HepG2 (cell line): ENCODE measurements around the gene DENND4A. TPM values are rescaled to one million over a fixed set of nuclear protein-coding genes. Genes with fewer than 3 reads are reported as not detected.
A peak's percentile ranks its signal among the peaks of the same experiment; 100 is the strongest.

Source experiments
- ATAC-seq: fragments of 200-7000 bp; cut with Tn5 transposase; 3 replicates; pipeline ENCODE4 v1.9.1; 2020; ENCODE audit warnings: mild to moderate bottlenecking, moderate library complexity
- BruUV-seq: library from RNA; stranded (reverse); fragments of 400-500 nt; replicated peaks from 2 replicates; lab custom pipeline; 2021; lab: Mats Ljungman, UMichigan
- CTCF ChIA-PET: fragments of 300-600 bp; formaldehyde crosslinking; extraction: SDS; loops from one replicate; lab custom pipeline; 2021; ENCODE audit warnings: low total read pairs, inconsistent platforms, low intra/inter-chr PET ratio; lab: Yijun Ruan, JAX
- POLR2A ChIA-PET: fragments of 350-600 bp; sonication (Branson Sonifier 250); formaldehyde crosslinking; loops from one replicate; lab custom pipeline; 2020; ENCODE audit warnings: antibody characterized with exemption, inconsistent platforms; lab: Yijun Ruan, JAX
- DNase-seq: peaks from one replicate; pipeline ENCODE4 v3.0.0-alpha.2; 2015; ENCODE audit warnings: low spot score
- FAIRE-seq: peaks from 3 replicates; lab custom pipeline; 2011; peaks lifted over from hg19 to GRCh38; lab: Jason Lieb, UNC
- H2AFZ ChIP-seq: one replicate; pipeline ENCODE4 v1.6.1; 2011; ENCODE audit warnings: low read length, inconsistent platforms
- H3K27ac ChIP-seq: fragments of 300-600 bp; 3 replicates; pipeline ENCODE4 v1.8.0; 2011; ENCODE audit warnings: mixed run types, mild to moderate bottlenecking, mixed read lengths, low read length, inconsistent platforms; ENCODE audit not compliant: insufficient read depth; ENCODE audit errors: extremely low read length
- H3K27me3 ChIP-seq, 2 experiments: fragments of 200-600 bp in 1 of 2; 2 replicates in 1 of 2; 3 replicates in 1 of 2; pipeline versions ENCODE4 v1.6.0 to v1.8.0; 2011; ENCODE audit warnings: low read length in 2 of 2, mild to moderate bottlenecking in 2 of 2, moderate library complexity in 2 of 2, inconsistent platforms in 1 of 2; ENCODE audit not compliant: insufficient read depth in 2 of 2, control insufficient read depth in 1 of 2
- H3K36me3 ChIP-seq, 2 experiments: fragments of 200-600 bp in 1 of 2; replicated peaks in 1 of 2; 2 replicates in 1 of 2; 3 replicates in 1 of 2; pipeline versions ENCODE4 v1.5.1 to v1.8.0; 2011; ENCODE audit warnings: low read length in 2 of 2, inconsistent platforms in 1 of 2; ENCODE audit not compliant: insufficient read depth in 2 of 2, control insufficient read depth in 1 of 2
- H3K4me1 ChIP-seq: 2 replicates; pipeline ENCODE4 v1.5.1; 2012; ENCODE audit warnings: low read length, inconsistent platforms; ENCODE audit not compliant: insufficient read depth
- H3K4me2 ChIP-seq: 2 replicates; pipeline ENCODE4 v1.6.0; 2011; ENCODE audit warnings: low read depth, low read length, inconsistent platforms
- H3K4me3 ChIP-seq, 3 experiments: fragments of 200-600 bp in 1 of 3; sonication (generic), shearing (Covaris generic) in 1 of 3; replicated peaks in 1 of 3; 2 replicates each; pipeline ENCODE4 v1.5.1; 2011 to 2016; ENCODE audit warnings: low read length in 3 of 3, inconsistent platforms in 2 of 3, low read depth in 2 of 3, mild to moderate bottlenecking in 2 of 3, control low read depth in 1 of 3, mixed read lengths in 1 of 3; ENCODE audit not compliant: insufficient read depth in 1 of 3
- H3K79me2 ChIP-seq: one replicate; pipeline ENCODE4 v1.6.1; 2011; ENCODE audit warnings: low read length, inconsistent platforms; ENCODE audit not compliant: insufficient read depth
- H3K9ac ChIP-seq: 2 replicates; pipeline ENCODE4 v1.6.0; 2011; ENCODE audit warnings: mild to moderate bottlenecking, low read depth, low read length, inconsistent platforms; ENCODE audit not compliant: insufficient read depth
- H3K9me3 ChIP-seq: 2 replicates; pipeline ENCODE4 v1.5.1; 2012; ENCODE audit warnings: mild to moderate bottlenecking, low read length
- H4K20me1 ChIP-seq: 2 replicates; pipeline ENCODE4 v1.6.0; 2011; ENCODE audit warnings: inconsistent platforms, mild to moderate bottlenecking, low read length, moderate library complexity; ENCODE audit not compliant: insufficient read depth
- ASH2L ChIP-seq: fragments of 300-600, 200-600 bp; sonication (generic); IDR thresholded peaks from 2 replicates; pipeline ENCODE4 v1.7.0; 2017; ENCODE audit warnings: low read depth, mild to moderate bottlenecking, moderate library complexity, mixed read lengths, low read length; ENCODE audit not compliant: insufficient read length
- ATF1 ChIP-seq: IDR thresholded peaks from 2 replicates; pipeline ENCODE4 v1.6.1; 2016; ENCODE audit warnings: mild to moderate bottlenecking, control low read depth
- CREM ChIP-seq, 2 experiments: sonication (generic) in 1 of 2; formaldehyde crosslinking in 1 of 2; IDR thresholded peaks; 2 replicates each; pipeline versions ENCODE4 v1.4.0 to v1.6.1; 2016 to 2020; ENCODE audit warnings: antibody characterized with exemption in 1 of 2, mild to moderate bottlenecking in 1 of 2, missing genetic modification reagents in 1 of 2
- ELF3 ChIP-seq: IDR thresholded peaks from 2 replicates; pipeline ENCODE4 v1.6.1; 2016; ENCODE audit warnings: missing genetic modification reagents, missing compliant biosample characterization
- ETV5 ChIP-seq: IDR thresholded peaks from 2 replicates; pipeline ENCODE4 v1.6.1; 2018; ENCODE audit warnings: missing biosample characterization, missing genetic modification reagents, inconsistent platforms, borderline replicate concordance
- FOSL1 ChIP-seq: sonication (generic); formaldehyde crosslinking; IDR thresholded peaks from 2 replicates; pipeline ENCODE4 v1.9.0; 2021; ENCODE audit warnings: missing genetic modification reagents, borderline replicate concordance
- KDM6A ChIP-seq: IDR thresholded peaks from 2 replicates; pipeline ENCODE4 v1.6.1; 2016; ENCODE audit warnings: low read depth
- MAFK ChIP-seq, 2 experiments: IDR thresholded peaks in 1 of 2; conservative IDR thresholded peaks in 1 of 2; 2 replicates each; pipeline ENCODE4 v1.6.1; 2011; ENCODE audit warnings: improper control_type of control experiment in 2 of 2, low read length in 2 of 2
- NCOR1 ChIP-seq: fragments of 200-600 bp; sonication (generic); IDR thresholded peaks from 2 replicates; pipeline ENCODE4 v1.7.0; 2017; ENCODE audit warnings: antibody characterized with exemption, low read length, borderline replicate concordance
- SALL1 ChIP-seq: sonication (generic); formaldehyde crosslinking; IDR thresholded peaks from 2 replicates; pipeline ENCODE4 v1.8.0; 2022; ENCODE audit warnings: mild to moderate bottlenecking, missing genetic modification reagents
- TCF7 ChIP-seq: sonication (generic); IDR thresholded peaks from 2 replicates; pipeline ENCODE4 v1.6.1; 2016; ENCODE audit warnings: antibody characterized with exemption, low read depth
- ZNF180 ChIP-seq: sonication (generic); formaldehyde crosslinking; IDR thresholded peaks from 2 replicates; pipeline ENCODE4 v1.4.0; 2020; ENCODE audit warnings: low read depth, missing genetic modification reagents, borderline replicate concordance
- ZNF3 ChIP-seq: IDR thresholded peaks from 2 replicates; pipeline ENCODE4 v1.7.0; 2017; ENCODE audit warnings: inconsistent platforms
- ZNF790 ChIP-seq: sonication (generic); formaldehyde crosslinking; IDR thresholded peaks from 2 replicates; pipeline ENCODE4 v1.8.0; 2022; ENCODE audit warnings: missing genetic modification reagents, mild to moderate bottlenecking, borderline replicate concordance
- WGBS: methylation state at CpG from one replicate; pipeline ENCODE4 v1.1.6; 2017; ENCODE audit warnings: low lambda C conversion rate; 5-methylcytosine and 5-hydroxymethylcytosine counted together
- in situ Hi-C: cut with HindIII; loops from 2 replicates; pipeline ENCODE4 v1.10.0; 2017; ENCODE audit warnings: low pct_unique_long_range_greater_than_20kb; ENCODE audit not compliant: extremely low pct_ligation_motif_present
- intact Hi-C: fragments of 100-400 bp; cut with micrococcal nuclease; formaldehyde crosslinking; loops from one replicate; pipeline ENCODE4 v1.10.0; 2022; ENCODE audit not compliant: unreplicated experiment
- polyA plus RNA-seq, 8 experiments: library from polyadenylated mRNA; depleted of rRNA in 3 of 8; stranded (reverse) in 7 of 8; unstranded in 1 of 8; fragments of >200 nt; fragmentation: Illumina TruSeq in 4 of 8; extraction: Trizol in 4 of 8; gene quantifications; 2 replicates each; pipeline versions ENCODE4 v1.2.1 to v1.2.3, GENCODE V29; 2011 to 2016; ENCODE audit warnings: low read depth in 4 of 8, missing spikeins in 1 of 8, mixed read lengths in 1 of 8; ENCODE audit not compliant: insufficient read depth in 1 of 8
- total RNA-seq, 5 experiments: library from RNA; depleted of rRNA; stranded (reverse); fragments of >200 nt; fragmentation: Illumina TruSeq; extraction: Trizol; gene quantifications; 2 replicates each; pipeline ENCODE4 v1.2.3, GENCODE V29; 2016; ENCODE audit warnings: low read depth in 1 of 5
- TF ChIP-seq, protein P1 (sequence below): sonication (generic); formaldehyde crosslinking; conservative IDR thresholded peaks from 2 replicates; pipeline ENCODE4 v1.4.0; 2020; ENCODE audit warnings: mild to moderate bottlenecking, missing genetic modification reagents, moderate library complexity
- TF ChIP-seq, protein P2 (sequence below): IDR thresholded peaks from 2 replicates; pipeline ENCODE4 v1.6.1; 2012; ENCODE audit warnings: low read depth, low read length, improper control_type of control experiment
- TF ChIP-seq, protein P3 (sequence below): sonication (generic); formaldehyde crosslinking; IDR thresholded peaks from 2 replicates; pipeline ENCODE4 v1.4.0; 2020; ENCODE audit warnings: mild to moderate bottlenecking, missing genetic modification reagents

Gene DENND4A
- total and polyA plus RNA-seq, 2 of the 13 experiments (the other 11 are each of a cell fraction or from before 2014, with no cell fraction given) = 13.2 to 18.6 TPM

DNA sequence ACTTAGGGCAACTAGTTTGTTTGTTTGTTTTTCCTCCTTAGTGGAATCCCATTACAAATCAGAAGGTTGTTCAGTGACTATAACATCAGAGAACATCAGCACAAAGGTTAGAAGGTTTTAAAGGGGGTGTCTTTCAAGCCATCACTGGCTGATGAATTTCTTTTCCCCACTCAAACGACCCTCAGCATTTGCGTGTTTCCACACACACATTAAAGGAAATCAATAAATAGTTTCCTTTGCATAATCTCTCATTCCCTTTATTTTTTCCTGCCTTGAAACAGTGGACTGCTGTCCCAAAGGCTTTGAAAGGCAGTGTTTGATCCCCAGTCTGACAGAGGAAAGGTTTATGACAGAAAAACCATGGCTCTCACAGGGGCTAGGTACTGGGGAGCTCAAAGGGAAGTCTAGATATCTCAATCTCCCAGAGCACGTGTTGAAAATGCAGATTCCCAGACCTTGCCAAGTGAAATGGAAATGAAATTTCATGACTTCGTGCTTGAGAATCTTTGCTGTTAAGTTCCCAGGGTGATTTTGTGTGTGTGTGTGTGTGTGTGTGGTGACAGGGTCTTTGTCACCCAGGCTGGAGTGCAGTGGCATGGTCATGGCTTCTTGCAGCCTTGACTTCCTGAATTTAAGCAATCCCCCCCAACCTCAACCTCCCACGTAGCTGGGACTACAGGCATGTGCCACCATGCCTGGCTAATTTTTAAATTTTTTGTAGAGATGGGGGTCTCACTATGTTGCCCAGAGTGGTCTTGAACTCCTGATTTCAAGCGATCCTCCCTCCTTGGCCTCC lies 178.9 kb downstream of the DENND4A start:
- H3K4me1 ChIP-seq = peaks cover 39% of the 10 kb centered on the region
- no peaks in the 10 kb centered on the region for H3K36me3 ChIP-seq
- peak overlapping the region; percentile 99 for H3K27ac ChIP-seq
- no peaks in the 10 kb centered on the region for H4K20me1 ChIP-seq
- no peaks in the 10 kb centered on the region for H3K9me3 ChIP-seq
- no peak overlapping the region for H2AFZ ChIP-seq
- no TSS peak for BruUV-seq
- peak; percentile 28 for FAIRE-seq
- in situ Hi-C loops = no loop called here
- no peaks in the 10 kb centered on the region; a peak in 1 of 5 replicates for H3K27me3 ChIP-seq
- ATAC-seq = peak; percentile 24
- peak; percentile 30 for DNase-seq
- peak overlapping the region; percentile 96 for H3K9ac ChIP-seq
- intact Hi-C loops = no loop called here
- ChIA-PET CTCF (no interaction called here), POLR2A (interaction anchor here (0.6 to 2.6 kb wide), 4 partner anchors 82 to 309 kb away, joined by 3 to 30 read pairs (median 7); partner anchors contain the start of genes HACD3, RAB11A and RNU5B-1)
- WGBS = 63% methylated on average over 6 of the region's 6 CpGs
- peaks cover 32% of the 10 kb centered on the region for H3K79me2 ChIP-seq
- H3K4me2 ChIP-seq = peak overlapping the region; percentile 100
- peak overlapping the region in 1 of 3 experiments; percentile 87; a peak in 1 of 6 replicates for H3K4me3 ChIP-seq
- peak; percentile 57 for TF ChIP-seq TCF7
- peak; percentile 40; the same call in 1 of the 2 replicates for TF ChIP-seq CREM (IDR thresholded peaks at IDR 0.05)
- no peak for TF ChIP-seq CREM (CRISPR knock-in tag; IDR thresholded peaks at IDR 0.05)
- peak; percentile 48; the same call in 1 of the 2 replicates for TF ChIP-seq ETV5 (CRISPR knock-in tag)
- TF ChIP-seq ASH2L = peak; percentile 33
- TF ChIP-seq ZNF180 (CRISPR knock-in tag) = no peak
- TF ChIP-seq, protein P1, sequence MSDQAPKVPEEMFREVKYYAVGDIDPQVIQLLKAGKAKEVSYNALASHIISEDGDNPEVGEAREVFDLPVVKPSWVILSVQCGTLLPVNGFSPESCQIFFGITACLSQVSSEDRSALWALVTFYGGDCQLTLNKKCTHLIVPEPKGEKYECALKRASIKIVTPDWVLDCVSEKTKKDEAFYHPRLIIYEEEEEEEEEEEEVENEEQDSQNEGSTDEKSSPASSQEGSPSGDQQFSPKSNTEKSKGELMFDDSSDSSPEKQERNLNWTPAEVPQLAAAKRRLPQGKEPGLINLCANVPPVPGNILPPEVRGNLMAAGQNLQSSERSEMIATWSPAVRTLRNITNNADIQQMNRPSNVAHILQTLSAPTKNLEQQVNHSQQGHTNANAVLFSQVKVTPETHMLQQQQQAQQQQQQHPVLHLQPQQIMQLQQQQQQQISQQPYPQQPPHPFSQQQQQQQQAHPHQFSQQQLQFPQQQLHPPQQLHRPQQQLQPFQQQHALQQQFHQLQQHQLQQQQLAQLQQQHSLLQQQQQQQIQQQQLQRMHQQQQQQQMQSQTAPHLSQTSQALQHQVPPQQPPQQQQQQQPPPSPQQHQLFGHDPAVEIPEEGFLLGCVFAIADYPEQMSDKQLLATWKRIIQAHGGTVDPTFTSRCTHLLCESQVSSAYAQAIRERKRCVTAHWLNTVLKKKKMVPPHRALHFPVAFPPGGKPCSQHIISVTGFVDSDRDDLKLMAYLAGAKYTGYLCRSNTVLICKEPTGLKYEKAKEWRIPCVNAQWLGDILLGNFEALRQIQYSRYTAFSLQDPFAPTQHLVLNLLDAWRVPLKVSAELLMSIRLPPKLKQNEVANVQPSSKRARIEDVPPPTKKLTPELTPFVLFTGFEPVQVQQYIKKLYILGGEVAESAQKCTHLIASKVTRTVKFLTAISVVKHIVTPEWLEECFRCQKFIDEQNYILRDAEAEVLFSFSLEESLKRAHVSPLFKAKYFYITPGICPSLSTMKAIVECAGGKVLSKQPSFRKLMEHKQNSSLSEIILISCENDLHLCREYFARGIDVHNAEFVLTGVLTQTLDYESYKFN (CRISPR knock-in tag) = peak; percentile 59; the same call in 1 of the 2 replicates
- TF ChIP-seq, protein P2, sequence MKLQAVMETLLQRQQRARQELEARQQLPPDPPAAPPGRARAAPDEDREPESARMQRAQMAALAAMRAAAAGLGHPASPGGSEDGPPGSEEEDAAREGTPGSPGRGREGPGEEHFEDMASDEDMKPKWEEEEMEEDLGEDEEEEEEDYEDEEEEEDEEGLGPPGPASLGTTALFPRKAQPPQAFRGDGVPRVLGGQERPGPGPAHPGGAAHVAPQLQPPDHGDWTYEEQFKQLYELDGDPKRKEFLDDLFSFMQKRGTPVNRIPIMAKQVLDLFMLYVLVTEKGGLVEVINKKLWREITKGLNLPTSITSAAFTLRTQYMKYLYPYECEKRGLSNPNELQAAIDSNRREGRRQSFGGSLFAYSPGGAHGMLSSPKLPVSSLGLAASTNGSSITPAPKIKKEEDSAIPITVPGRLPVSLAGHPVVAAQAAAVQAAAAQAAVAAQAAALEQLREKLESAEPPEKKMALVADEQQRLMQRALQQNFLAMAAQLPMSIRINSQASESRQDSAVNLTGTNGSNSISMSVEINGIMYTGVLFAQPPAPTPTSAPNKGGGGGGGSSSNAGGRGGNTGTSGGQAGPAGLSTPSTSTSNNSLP = peak; percentile 9; the same call in 1 of the 2 replicates
- peak; percentile 24; the same call in 1 of the 2 replicates for TF ChIP-seq SALL1
- 0 out of 2 replicates have a peak, but pooled peaks have one; percentile 8 for TF ChIP-seq ELF3 (CRISPR knock-in tag)
- no peak for TF ChIP-seq FOSL1
- TF ChIP-seq ATF1 (CRISPR knock-in tag) = 0 out of 2 replicates have a peak, but pooled peaks have one; percentile 23
- no peak for TF ChIP-seq ZNF790 (CRISPR knock-in tag)
- TF ChIP-seq MAFK (conservative IDR thresholded peaks at IDR 0.05 in 1 of 2, IDR thresholded peaks at IDR 0.05 in 1 of 2; ENCODE audit: low read length in 2 of 2) = no peak
- no peak for TF ChIP-seq ZNF3
- TF ChIP-seq, protein P3, sequence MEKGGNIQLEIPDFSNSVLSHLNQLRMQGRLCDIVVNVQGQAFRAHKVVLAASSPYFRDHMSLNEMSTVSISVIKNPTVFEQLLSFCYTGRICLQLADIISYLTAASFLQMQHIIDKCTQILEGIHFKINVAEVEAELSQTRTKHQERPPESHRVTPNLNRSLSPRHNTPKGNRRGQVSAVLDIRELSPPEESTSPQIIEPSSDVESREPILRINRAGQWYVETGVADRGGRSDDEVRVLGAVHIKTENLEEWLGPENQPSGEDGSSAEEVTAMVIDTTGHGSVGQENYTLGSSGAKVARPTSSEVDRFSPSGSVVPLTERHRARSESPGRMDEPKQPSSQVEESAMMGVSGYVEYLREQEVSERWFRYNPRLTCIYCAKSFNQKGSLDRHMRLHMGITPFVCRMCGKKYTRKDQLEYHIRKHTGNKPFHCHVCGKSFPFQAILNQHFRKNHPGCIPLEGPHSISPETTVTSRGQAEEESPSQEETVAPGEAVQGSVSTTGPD (CRISPR knock-in tag) = no peak
- TF ChIP-seq KDM6A (CRISPR knock-in tag) = no peak
- TF ChIP-seq NCOR1 = peak; percentile 60; the same call in 1 of the 2 replicates
